T-cell (primary cell): ENCODE data around the gene TMEM219. TPM values are rescaled to one million over a fixed set of nuclear protein-coding genes. Genes with fewer than 3 reads are reported as not detected.
A peak's percentile ranks its signal among the peaks of the same experiment; 100 is the strongest.

Experiments used
- ATAC-seq, 4 experiments: fragments of 200-7000 bp in 3 of 4; fragments of 150-1000 bp in 1 of 4; cut with Tn5 transposase; replicated peaks in 1 of 4; 1 replicate in 3 of 4; 2 replicates in 1 of 4; pipeline ENCODE4 v1.10.0; 2021; ENCODE audit warnings: moderate library complexity in 3 of 4, mild to moderate bottlenecking in 2 of 4, moderate number of reproducible peaks in 1 of 4
- CTCF ChIA-PET, 2 donors: fragments of 300-600 bp; sonication (Branson Sonifier 250); formaldehyde crosslinking; loops; one replicate each; lab custom pipeline; 2022; ENCODE audit warnings: antibody characterized with exemption in 2 of 2; lab: Charles Lee
- POLR2A ChIA-PET, 2 donors: fragments of 300-600 bp; sonication (Branson Sonifier 250); formaldehyde crosslinking; loops; one replicate each; lab custom pipeline; 2022; ENCODE audit warnings: antibody characterized with exemption in 2 of 2; lab: Charles Lee
- DNase-seq, 35 experiments: peaks; one replicate each; pipeline versions ENCODE4 v3.0.0 to v3.0.0-alpha.2; 2013 to 2023
- H3K27ac ChIP-seq: one replicate; pipeline ENCODE4 v1.5.1; 2013; ENCODE audit warnings: low read length
- H3K27me3 ChIP-seq, 2 experiments: replicated peaks in 1 of 2; 1 replicate in 1 of 2; 2 replicates in 1 of 2; pipeline versions ENCODE4 v1.6.1 to v1.7.0; 2013; ENCODE audit warnings: low read length in 1 of 2, mixed read lengths in 1 of 2; ENCODE audit not compliant: control insufficient read depth in 2 of 2, insufficient read depth in 2 of 2; ENCODE audit errors: extremely low read depth in 1 of 2
- H3K36me3 ChIP-seq, 2 donors: 1 replicate in 1 of 2; 2 replicates in 1 of 2; pipeline versions ENCODE4 v1.6.1 to v1.7.0; 2013; ENCODE audit warnings: low read length in 1 of 2; ENCODE audit not compliant: control insufficient read depth in 2 of 2, insufficient read depth in 1 of 2; ENCODE audit errors: extremely low read depth in 1 of 2
- H3K4me1 ChIP-seq, 2 experiments: 1 replicate in 1 of 2; 2 replicates in 1 of 2; pipeline versions ENCODE4 v1.6.1 to v1.7.0; 2013; ENCODE audit warnings: low read length in 2 of 2, mixed read lengths in 1 of 2; ENCODE audit not compliant: insufficient read depth in 2 of 2, control insufficient read depth in 1 of 2; ENCODE audit errors: extremely low read depth in 1 of 2
- H3K4me3 ChIP-seq, 2 donors: 1 replicate in 1 of 2; 2 replicates in 1 of 2; pipeline versions ENCODE4 v1.5.1 to v1.7.0; 2013; ENCODE audit warnings: mild to moderate bottlenecking in 2 of 2, low read length in 1 of 2, moderate library complexity in 1 of 2; ENCODE audit not compliant: control insufficient read depth in 1 of 2; ENCODE audit errors: extremely low read depth in 1 of 2
- H3K9me3 ChIP-seq: 2 replicates; pipeline ENCODE4 v1.7.0; 2013
- H3K27ac Mint-ChIP-seq, 2 donors: one replicate each; pipeline ENCODE4 v1.8.0; 2020 to 2021; ENCODE audit warnings: mild to moderate bottlenecking in 2 of 2, mixed read lengths in 2 of 2
- H3K27me3 Mint-ChIP-seq, 2 donors: one replicate each; pipeline ENCODE4 v1.8.0; 2021 to 2022; ENCODE audit warnings: mixed read lengths in 2 of 2
- H3K36me3 Mint-ChIP-seq: one replicate; pipeline ENCODE4 v1.8.0; 2021; ENCODE audit warnings: mixed read lengths
- H3K4me1 Mint-ChIP-seq, 3 donors: one replicate each; pipeline ENCODE4 v1.8.0; 2020 to 2022; ENCODE audit warnings: mixed read lengths in 3 of 3, mild to moderate bottlenecking in 1 of 3
- H3K4me3 Mint-ChIP-seq, 3 donors: one replicate each; pipeline ENCODE4 v1.8.0; 2020 to 2022; ENCODE audit warnings: mild to moderate bottlenecking in 3 of 3, mixed read lengths in 3 of 3, moderate library complexity in 3 of 3
- H3K9me3 Mint-ChIP-seq, 3 donors: one replicate each; pipeline ENCODE4 v1.8.0; 2020 to 2022; ENCODE audit warnings: mixed read lengths in 3 of 3
- WGBS: methylation state at CpG from one replicate; pipeline ENCODE4 v1.1.5; 2013; ENCODE audit warnings: missing lambda C conversion rate; ENCODE audit not compliant: insufficient coverage; 5-methylcytosine and 5-hydroxymethylcytosine counted together
- total RNA-seq, 35 experiments: library from RNA in 6 of 35; stranded (reverse) in 6 of 35; fragments of 120-200 nt in 1 of 35; gene quantifications; one replicate each; pipeline versions ENCODE4 v1.2.1 to v1.2.4 and lab custom pipeline; 2013 to 2026

The TMEM219 gene
- total RNA-seq, 5 donors from 2014 or later (not counting 1 experiment from before 2014, with no cell fraction given) = 66.7 to 93.9 (median 80.4) TPM

- DNase-seq = peak; percentile 97 to 100 (median 99)
- Histone ChIP-seq H3K4me3 (peak within 1 kb of the TSS; percentile 99), H3K4me1 (peaks cover 11 to 29% of the 10 kb centered on the region in 2 experiments), H3K27ac (peak within 1 kb of the TSS; percentile 99), H3K36me3 (peaks cover 10 to 48% of the 10 kb centered on the region in 2 donors), H3K27me3 (no peaks in the 10 kb centered on the region), H3K9me3 (no peaks in the 10 kb centered on the region)
- Mint-ChIP-seq H3K4me1 (peaks cover 32 to 47% (median 43%) of the 10 kb centered on the region in 3 donors), H3K27me3 (no peaks in the 10 kb centered on the region), H3K36me3 (peaks cover 12% of the 10 kb centered on the region), H3K27ac (peak within 1 kb of the TSS; percentile 95 to 97), H3K9me3 (no peaks in the 10 kb centered on the region), H3K4me3 (peak within 1 kb of the TSS; percentile 96 to 99 (median 97))
- ATAC-seq = peak; percentile 95 to 98 (median 96)
- WGBS = under 1% methylated on average over 62 of the region's 65 CpGs
- ChIA-PET CTCF (interaction anchor here in 1 of 2 donors (0.7 to 1.6 kb wide), 4 partner anchors 23 to 296 kb away, joined by 4 to 6 read pairs (median 4); partner anchors contain the start of genes PAGR1 and TAOK2), POLR2A (interaction anchor here in 1 of 2 donors (0.6 kb wide), 1 partner anchor 174 kb away, joined by 6 read pairs; no protein-coding TSS in a partner anchor)
Measured at GRCh38 chr16:29995911-29996765, 34.3 kb downstream of the TMEM219 start, which contains the start of gene INO80E. TSS of gene INO80E (plus strand) at chr16:29996241. CDS start at chr16:29996311, 70 bp downstream.

DNA sequence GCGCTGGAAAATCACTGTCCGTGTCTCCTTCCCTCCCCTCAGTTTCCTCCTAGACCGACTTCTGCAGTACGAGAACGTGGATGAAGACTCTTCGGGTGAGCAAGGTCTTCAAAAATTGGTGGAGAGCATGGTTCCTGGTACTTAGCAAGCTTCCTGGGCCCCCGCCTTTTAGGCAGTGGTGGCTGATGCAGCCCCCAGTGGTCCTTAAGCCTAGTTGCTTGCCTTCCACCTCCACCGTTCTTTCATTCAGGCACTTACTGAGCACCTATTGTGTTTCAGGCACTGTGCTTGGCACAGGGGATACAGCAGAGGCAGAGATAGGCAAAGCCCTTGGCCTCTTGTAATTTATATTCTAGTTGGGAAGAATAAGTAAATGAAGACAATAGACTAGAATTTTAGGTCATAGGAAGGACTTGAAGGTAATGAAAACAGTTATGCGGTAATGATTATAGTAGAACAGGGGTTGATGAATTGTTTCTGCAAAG is 34.9 kb downstream of the TMEM219 start:
- no peaks in the 10 kb centered on the region for H3K27me3 Mint-ChIP-seq

DNA sequence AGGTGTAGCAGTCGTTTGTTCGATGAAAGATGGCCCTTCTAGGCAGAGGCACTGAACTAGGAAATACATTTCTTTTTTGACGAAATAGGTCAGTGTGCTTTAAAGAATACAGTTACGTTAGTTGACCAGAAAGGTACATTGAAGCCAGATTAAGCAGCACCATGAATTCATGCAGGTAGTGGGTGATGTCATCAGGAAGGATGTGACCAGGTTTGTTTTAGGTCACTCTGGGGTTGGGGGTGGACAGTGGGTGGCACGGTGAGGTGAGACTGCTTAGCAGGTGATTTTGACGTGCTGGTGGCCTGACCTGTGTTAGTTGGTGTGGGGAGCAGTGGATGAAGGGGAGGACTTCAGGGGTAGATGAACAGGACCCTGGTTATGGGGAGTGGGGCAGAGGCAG is 37.7 kb downstream of the TMEM219 start:
- no peak for ATAC-seq
- Histone ChIP-seq H3K9me3 (no peaks in the 10 kb centered on the region), H3K36me3 (peaks cover 12 to 34% of the 10 kb centered on the region in 2 donors), H3K27me3 (no peaks in the 10 kb centered on the region), H3K27ac (no peak overlapping the region), H3K4me3 (no peak overlapping the region), H3K4me1 (peaks cover 10 to 24% of the 10 kb centered on the region in 2 experiments)
- H3K4me1 Mint-ChIP-seq = peaks cover 29 to 42% (median 40%) of the 10 kb centered on the region in 3 donors
- ChIA-PET CTCF (interaction anchor here in 1 of 2 donors (0.6 kb wide), 1 partner anchor 248 kb away, joined by 4 read pairs; no protein-coding TSS in a partner anchor), POLR2A (interaction anchor here in 1 of 2 donors (0.6 kb wide), 1 partner anchor 204 kb away, joined by 6 read pairs; no protein-coding TSS in a partner anchor)
- peaks cover 20% of the 10 kb centered on the region for H3K36me3 Mint-ChIP-seq
- H3K27me3 Mint-ChIP-seq = no peaks in the 10 kb centered on the region
- no peak for DNase-seq
- H3K9me3 Mint-ChIP-seq = no peaks in the 10 kb centered on the region
- 85% methylated on average over 6 of the region's 6 CpGs for WGBS
- no peak overlapping the region for H3K27ac Mint-ChIP-seq
- no peak overlapping the region for H3K4me3 Mint-ChIP-seq

More for the DNA sequence above, 34.9 kb downstream of the TMEM219 start:
- Mint-ChIP-seq H3K4me3 (peak overlapping the region; percentile 96 to 99 (median 97)), H3K9me3 (no peaks in the 10 kb centered on the region), H3K36me3 (peaks cover 14% of the 10 kb centered on the region), H3K4me1 (peaks cover 32 to 47% (median 46%) of the 10 kb centered on the region in 3 donors), H3K27ac (peak overlapping the region; percentile 95 to 97)
- no peaks in the 10 kb centered on the region for H3K27me3 ChIP-seq
- peak overlapping the region; percentile 99 for H3K4me3 ChIP-seq
- DNase-seq (no peak), ATAC-seq (no peak)
- no peak overlapping the region for H3K27ac ChIP-seq
- H3K36me3 ChIP-seq = peaks cover 14 to 48% of the 10 kb centered on the region in 2 donors
- H3K4me1 ChIP-seq = peaks cover 11 to 32% of the 10 kb centered on the region in 2 experiments
- ChIA-PET CTCF (interaction anchor here in 1 of 2 donors (0.6 to 1.6 kb wide), 3 partner anchors 24 to 697 kb away, joined by 4 to 6 read pairs (median 4); partner anchors contain the start of gene TAOK2), POLR2A (interaction anchor here in 1 of 2 donors (0.6 kb wide), 1 partner anchor 99 kb away, joined by 3 read pairs; no protein-coding TSS in a partner anchor)
- H3K9me3 ChIP-seq = no peaks in the 10 kb centered on the region
- 0% methylated on average over 2 of the region's 9 CpGs for WGBS

GRCh38 chr16:30000735-30001631 is 39.1 kb downstream of the TMEM219 start:
- ATAC-seq (no peak), DNase-seq (no peak)
- H3K27ac Mint-ChIP-seq = no peak overlapping the region
- Histone ChIP-seq H3K27ac (no peak overlapping the region), H3K9me3 (no peaks in the 10 kb centered on the region), H3K4me3 (no peak overlapping the region), H3K36me3 (peaks cover 12 to 38% of the 10 kb centered on the region in 2 donors), H3K27me3 (no peaks in the 10 kb centered on the region), H3K4me1 (peaks cover 6 to 26% of the 10 kb centered on the region in 2 experiments)
- peaks cover 20% of the 10 kb centered on the region for H3K36me3 Mint-ChIP-seq
- H3K9me3 Mint-ChIP-seq = no peaks in the 10 kb centered on the region
- ChIA-PET CTCF (no interaction called here), POLR2A (no interaction called here)
- H3K4me1 Mint-ChIP-seq = peaks cover 23 to 30% (median 29%) of the 10 kb centered on the region in 3 donors
- no peaks in the 10 kb centered on the region for H3K27me3 Mint-ChIP-seq
- H3K4me3 Mint-ChIP-seq = no peak overlapping the region
- WGBS = 96% methylated on average over 11 of the region's 33 CpGs

- Histone ChIP-seq H3K27ac (no peak overlapping the region), H3K36me3 (peaks cover 12 to 36% of the 10 kb centered on the region in 2 donors), H3K4me1 (peaks cover 0 to 14% of the 10 kb centered on the region in 2 experiments), H3K9me3 (no peaks in the 10 kb centered on the region), H3K27me3 (peaks cover 0 to 3% of the 10 kb centered on the region in 2 experiments), H3K4me3 (no peak overlapping the region)
- Mint-ChIP-seq H3K27ac (peak overlapping the region in 1 of 2 donors; percentile 39), H3K4me3 (no peak overlapping the region), H3K9me3 (no peaks in the 10 kb centered on the region), H3K27me3 (no peaks in the 10 kb centered on the region), H3K36me3 (peaks cover 19% of the 10 kb centered on the region), H3K4me1 (peaks cover 14 to 17% (median 17%) of the 10 kb centered on the region in 3 donors)
- CTCF ChIA-PET = interaction anchor here in 1 of 2 donors (0.6 kb wide), 1 partner anchor 897 kb away, joined by 4 read pairs; no protein-coding TSS in a partner anchor
- no peak for ATAC-seq
- WGBS = 93% methylated on average over 19 of the region's 19 CpGs
- no peak for DNase-seq
- POLR2A ChIA-PET = no interaction called here
Measured at GRCh38 chr16:30002614-30003346, 40.9 kb downstream of the TMEM219 start.
